Uterus (tissue), 4 donors: ENCODE measurements around the gene ST6GALNAC5. TPM values are rescaled to one million over a fixed set of nuclear protein-coding genes. Genes with fewer than 3 reads are reported as not detected.
"Not testable (repeated sequence)": the region's sequence is repeated elsewhere in the genome, so short reads cannot be mapped to it uniquely, and the experiment has no call there.

Experiments
- DNase-seq, 2 donors: peaks; one replicate each; pipeline ENCODE4 v3.0.0-alpha.2; 2019 to 2020
- H3K27ac ChIP-seq, 2 donors: fragments of 200-600 bp; sonication (generic); 1 replicate in 1 of 2; 2 replicates in 1 of 2; pipeline ENCODE4 v1.5.1; 2016 to 2018
- H3K27me3 ChIP-seq, 2 donors: fragments of 200-600 bp; sonication (generic); one replicate each; pipeline ENCODE4 v1.5.1; 2018 to 2019; ENCODE audit warnings: control low read depth in 1 of 2
- H3K36me3 ChIP-seq, 2 donors: fragments of 200-600 bp; sonication (generic); one replicate each; pipeline ENCODE4 v1.5.1; 2019; ENCODE audit warnings: control low read depth in 1 of 2
- H3K4me1 ChIP-seq, 2 donors: fragments of 200-600 bp; sonication (generic); one replicate each; pipeline ENCODE4 v1.5.1; 2018 to 2019; ENCODE audit warnings: control low read depth in 1 of 2
- H3K4me3 ChIP-seq, 2 donors: fragments of 200-600 bp; sonication (generic); 1 replicate in 1 of 2; 2 replicates in 1 of 2; pipeline ENCODE4 v1.5.1; 2018 to 2019; ENCODE audit warnings: mild to moderate bottlenecking in 1 of 2
- H3K9me3 ChIP-seq, 2 donors: fragments of 200-600 bp; sonication (generic); one replicate each; pipeline ENCODE4 v1.5.1; 2019; ENCODE audit warnings: control low read depth in 1 of 2
- CTCF ChIP-seq, 4 experiments: fragments of 200-600 bp in 2 of 4; fragments of 450-650 bp in 2 of 4; sonication (generic) in 2 of 4; IDR thresholded peaks; one replicate each; pipeline ENCODE4 v1.5.1; 2016 to 2019; ENCODE audit warnings: antibody characterized with exemption in 4 of 4, mild to moderate bottlenecking in 2 of 4, moderate library complexity in 1 of 4
- POLR2A ChIP-seq, 2 donors: fragments of 450-650 bp; IDR thresholded peaks; one replicate each; pipeline ENCODE4 v1.6.1; 2016; ENCODE audit warnings: antibody characterized with exemption in 2 of 2, mild to moderate bottlenecking in 1 of 2, moderate library complexity in 1 of 2
- intact Hi-C: fragments of 100-400 bp; cut with DNase I; formaldehyde crosslinking; loops from one replicate; pipeline ENCODE4 v1.15.1; 2023; ENCODE audit warnings: low total_unique reads
- total RNA-seq, 4 donors: library from RNA; depleted of rRNA in 3 of 4; stranded (reverse); fragments of >200 nt in 3 of 4; gene quantifications; one replicate each; pipeline versions ENCODE4 v1.1.0 to v1.2.4, GENCODE V29; 2014 to 2023
- donor health status: DM: yes; HTN: yes; CAD: no.

Gene ST6GALNAC5
- 1 to 10 TPM in 2 of 4 donors, not detected in 2; 1.4 to 6.4 TPM for total RNA-seq

GRCh38 chr1:76867342-76868130 is at the start of gene ST6GALNAC5:
Gene ST6GALNAC5, plus strand, starts transcription at chr1:76867480.
- no peaks in the 10 kb centered on the region for H3K4me1 ChIP-seq
- no peaks in the 10 kb centered on the region for H3K36me3 ChIP-seq
- H3K27me3 ChIP-seq, result peaks cover 0 to 6% of the 10 kb centered on the region in 2 donors
- no peak for TF ChIP-seq CTCF (IDR thresholded peaks at IDR 0.05)
- no peak for TF ChIP-seq POLR2A (IDR thresholded peaks at IDR 0.05)
- no peak for DNase-seq
- no peaks in the 10 kb centered on the region for H3K9me3 ChIP-seq
- intact Hi-C loops, result no loop called here
- H3K4me3 ChIP-seq, result peak within 1 kb of the TSS; percentile 22 to 42
- H3K27ac ChIP-seq, result no peak within 1 kb of the TSS

GRCh38 chr1:76820028-76820427 is 47.3 kb upstream of the ST6GALNAC5 start:
- DNase-seq, result no peak
- Histone ChIP-seq H3K4me1 (no peaks in the 10 kb centered on the region), H3K4me3 (no peak overlapping the region), H3K36me3 (no peaks in the 10 kb centered on the region), H3K27ac (no peak overlapping the region), H3K9me3 (no peaks in the 10 kb centered on the region), H3K27me3 (no peaks in the 10 kb centered on the region)
- intact Hi-C loops, result no loop called here
- TF ChIP-seq POLR2A (IDR thresholded peaks at IDR 0.05), result no peak
- no peak for TF ChIP-seq CTCF (IDR thresholded peaks at IDR 0.05)

GRCh38 chr1:76822961-76823360 is 44.3 kb upstream of the ST6GALNAC5 start:
- not testable (repeated sequence) for DNase-seq

GRCh38 chr1:76824106-76824505 is 43.2 kb upstream of the ST6GALNAC5 start:
- no peak for DNase-seq
- intact Hi-C loops, result no loop called here
- H3K27me3 ChIP-seq, result no peaks in the 10 kb centered on the region

More at GRCh38 chr1:76822961-76823360, 44.3 kb upstream of the ST6GALNAC5 start:
- H3K27ac ChIP-seq, H3K9me3 ChIP-seq, H3K27me3 ChIP-seq, H3K36me3 ChIP-seq, H3K4me3 ChIP-seq, H3K4me1 ChIP-seq, intact Hi-C loops: not testable (repeated sequence)

GRCh38 chr1:76826072-76826845 is 41.0 kb upstream of the ST6GALNAC5 start:
- TF ChIP-seq CTCF (IDR thresholded peaks at IDR 0.05), result no peak
- Histone ChIP-seq H3K9me3 (no peaks in the 10 kb centered on the region), H3K36me3 (no peaks in the 10 kb centered on the region), H3K4me3 (no peak overlapping the region), H3K27ac (no peak overlapping the region), H3K4me1 (no peaks in the 10 kb centered on the region), H3K27me3 (no peaks in the 10 kb centered on the region)
- intact Hi-C loops, result no loop called here
- DNase-seq, result no peak

More at GRCh38 chr1:76824106-76824505, 43.2 kb upstream of the ST6GALNAC5 start:
- H3K4me1 ChIP-seq, result no peaks in the 10 kb centered on the region
- TF ChIP-seq CTCF (IDR thresholded peaks at IDR 0.05) (no peak), POLR2A (IDR thresholded peaks at IDR 0.05) (no peak)
- no peak overlapping the region for H3K4me3 ChIP-seq
- H3K36me3 ChIP-seq, result no peaks in the 10 kb centered on the region
- no peaks in the 10 kb centered on the region for H3K9me3 ChIP-seq
- no peak overlapping the region for H3K27ac ChIP-seq
